ENCODE measurements around the gene ATF4.

The ATF4 gene

DNA sequence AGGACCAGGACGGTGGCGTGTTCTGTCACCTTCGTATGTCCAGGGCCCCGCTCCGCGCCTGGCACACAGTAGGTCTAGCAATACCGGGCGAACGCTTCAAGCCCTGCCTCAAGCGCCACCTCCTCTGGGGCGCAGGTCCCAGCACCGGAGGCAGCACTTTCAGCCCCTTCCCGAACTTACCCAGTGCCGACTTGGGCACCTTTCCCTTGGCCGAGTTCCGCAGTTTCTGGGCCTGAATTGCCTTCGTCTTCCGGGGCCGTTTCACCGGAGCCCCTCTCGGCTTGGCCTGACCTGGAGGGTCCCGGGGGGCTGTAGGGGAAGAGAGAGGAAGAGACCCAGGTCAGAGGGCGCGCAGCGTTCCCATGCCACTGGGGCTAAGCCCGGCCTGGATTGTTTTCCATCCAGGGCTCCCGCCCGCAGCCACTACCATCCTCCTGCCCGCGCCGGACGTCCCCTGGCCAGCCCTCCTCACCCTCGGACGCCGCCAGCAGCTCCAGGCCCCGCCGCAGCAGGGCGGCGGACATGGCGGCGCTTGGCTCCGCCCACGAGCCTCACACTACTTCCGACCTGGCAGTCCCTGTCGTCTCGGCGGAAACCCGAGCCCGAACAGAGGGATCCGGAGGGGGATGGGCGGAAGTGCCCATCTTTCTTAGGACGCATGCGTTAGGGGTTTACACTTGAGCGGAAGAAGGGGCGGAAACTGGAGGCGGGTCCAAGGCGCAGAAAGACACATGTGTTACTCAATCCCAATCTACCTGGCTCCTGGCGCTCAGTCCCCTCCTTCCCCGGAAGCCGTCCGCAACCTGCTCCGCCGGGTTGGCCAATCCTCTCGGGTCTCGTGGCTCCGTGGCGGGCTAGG is 12.1 kb downstream of the ATF4 start, which contains the start of gene RPS19BP1 (continued):
- TF ChIP-seq, protein P1, sequence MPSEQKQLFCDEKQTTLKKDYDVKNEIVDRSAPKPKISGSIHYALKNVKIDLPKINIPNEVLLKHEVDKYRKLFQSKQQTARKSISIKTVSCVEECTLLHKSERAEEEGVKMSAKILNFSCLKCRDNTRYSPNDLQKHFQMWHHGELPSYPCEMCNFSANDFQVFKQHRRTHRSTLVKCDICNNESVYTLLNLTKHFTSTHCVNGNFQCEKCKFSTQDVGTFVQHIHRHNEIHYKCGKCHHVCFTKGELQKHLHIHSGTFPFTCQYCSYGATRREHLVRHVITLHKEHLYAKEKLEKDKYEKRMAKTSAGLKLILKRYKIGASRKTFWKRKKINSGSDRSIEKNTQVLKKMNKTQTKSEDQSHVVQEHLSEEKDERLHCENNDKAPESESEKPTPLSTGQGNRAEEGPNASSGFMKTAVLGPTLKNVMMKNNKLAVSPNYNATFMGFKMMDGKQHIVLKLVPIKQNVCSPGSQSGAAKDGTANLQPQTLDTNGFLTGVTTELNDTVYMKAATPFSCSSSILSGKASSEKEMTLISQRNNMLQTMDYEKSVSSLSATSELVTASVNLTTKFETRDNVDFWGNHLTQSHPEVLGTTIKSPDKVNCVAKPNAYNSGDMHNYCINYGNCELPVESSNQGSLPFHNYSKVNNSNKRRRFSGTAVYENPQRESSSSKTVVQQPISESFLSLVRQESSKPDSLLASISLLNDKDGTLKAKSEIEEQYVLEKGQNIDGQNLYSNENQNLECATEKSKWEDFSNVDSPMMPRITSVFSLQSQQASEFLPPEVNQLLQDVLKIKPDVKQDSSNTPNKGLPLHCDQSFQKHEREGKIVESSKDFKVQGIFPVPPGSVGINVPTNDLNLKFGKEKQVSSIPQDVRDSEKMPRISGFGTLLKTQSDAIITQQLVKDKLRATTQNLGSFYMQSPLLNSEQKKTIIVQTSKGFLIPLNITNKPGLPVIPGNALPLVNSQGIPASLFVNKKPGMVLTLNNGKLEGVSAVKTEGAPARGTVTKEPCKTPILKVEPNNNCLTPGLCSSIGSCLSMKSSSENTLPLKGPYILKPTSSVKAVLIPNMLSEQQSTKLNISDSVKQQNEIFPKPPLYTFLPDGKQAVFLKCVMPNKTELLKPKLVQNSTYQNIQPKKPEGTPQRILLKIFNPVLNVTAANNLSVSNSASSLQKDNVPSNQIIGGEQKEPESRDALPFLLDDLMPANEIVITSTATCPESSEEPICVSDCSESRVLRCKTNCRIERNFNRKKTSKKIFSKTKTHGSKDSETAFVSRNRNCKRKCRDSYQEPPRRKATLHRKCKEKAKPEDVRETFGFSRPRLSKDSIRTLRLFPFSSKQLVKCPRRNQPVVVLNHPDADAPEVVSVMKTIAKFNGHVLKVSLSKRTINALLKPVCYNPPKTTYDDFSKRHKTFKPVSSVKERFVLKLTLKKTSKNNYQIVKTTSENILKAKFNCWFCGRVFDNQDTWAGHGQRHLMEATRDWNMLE (tag by site-specific recombination; conservative IDR thresholded peaks at IDR 0.05; ENCODE audit: low read depth): peak; percentile 69
- no peak for TF ChIP-seq ZBTB21 (tag by site-specific recombination; IDR thresholded peaks at IDR 0.05)
- TF ChIP-seq, protein P2, sequence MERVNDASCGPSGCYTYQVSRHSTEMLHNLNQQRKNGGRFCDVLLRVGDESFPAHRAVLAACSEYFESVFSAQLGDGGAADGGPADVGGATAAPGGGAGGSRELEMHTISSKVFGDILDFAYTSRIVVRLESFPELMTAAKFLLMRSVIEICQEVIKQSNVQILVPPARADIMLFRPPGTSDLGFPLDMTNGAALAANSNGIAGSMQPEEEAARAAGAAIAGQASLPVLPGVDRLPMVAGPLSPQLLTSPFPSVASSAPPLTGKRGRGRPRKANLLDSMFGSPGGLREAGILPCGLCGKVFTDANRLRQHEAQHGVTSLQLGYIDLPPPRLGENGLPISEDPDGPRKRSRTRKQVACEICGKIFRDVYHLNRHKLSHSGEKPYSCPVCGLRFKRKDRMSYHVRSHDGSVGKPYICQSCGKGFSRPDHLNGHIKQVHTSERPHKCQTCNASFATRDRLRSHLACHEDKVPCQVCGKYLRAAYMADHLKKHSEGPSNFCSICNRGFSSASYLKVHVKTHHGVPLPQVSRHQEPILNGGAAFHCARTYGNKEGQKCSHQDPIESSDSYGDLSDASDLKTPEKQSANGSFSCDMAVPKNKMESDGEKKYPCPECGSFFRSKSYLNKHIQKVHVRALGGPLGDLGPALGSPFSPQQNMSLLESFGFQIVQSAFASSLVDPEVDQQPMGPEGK (tag by site-specific recombination; IDR thresholded peaks at IDR 0.05): peak; percentile 64
- peak; percentile 98 for TF ChIP-seq SP2 (tag by site-specific recombination; IDR thresholded peaks at IDR 0.05)
- peak; percentile 78; the same call in 1 of the 2 replicates for TF ChIP-seq YY2 (tag by site-specific recombination; IDR thresholded peaks at IDR 0.05)
- TF ChIP-seq ZBTB20 (tag by site-specific recombination; IDR thresholded peaks at IDR 0.05): peak; percentile 63
- TF ChIP-seq, protein P3, sequence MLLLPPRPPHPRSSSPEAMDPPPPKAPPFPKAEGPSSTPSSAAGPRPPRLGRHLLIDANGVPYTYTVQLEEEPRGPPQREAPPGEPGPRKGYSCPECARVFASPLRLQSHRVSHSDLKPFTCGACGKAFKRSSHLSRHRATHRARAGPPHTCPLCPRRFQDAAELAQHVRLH (tag by site-specific recombination; IDR thresholded peaks at IDR 0.05): peak; percentile 49; the same call in 1 of the 2 replicates
- no peak for TF ChIP-seq ZNF354C (tag by site-specific recombination; IDR thresholded peaks at IDR 0.05; ENCODE audit: borderline replicate concordance, low read depth)
- TF ChIP-seq, protein P4, sequence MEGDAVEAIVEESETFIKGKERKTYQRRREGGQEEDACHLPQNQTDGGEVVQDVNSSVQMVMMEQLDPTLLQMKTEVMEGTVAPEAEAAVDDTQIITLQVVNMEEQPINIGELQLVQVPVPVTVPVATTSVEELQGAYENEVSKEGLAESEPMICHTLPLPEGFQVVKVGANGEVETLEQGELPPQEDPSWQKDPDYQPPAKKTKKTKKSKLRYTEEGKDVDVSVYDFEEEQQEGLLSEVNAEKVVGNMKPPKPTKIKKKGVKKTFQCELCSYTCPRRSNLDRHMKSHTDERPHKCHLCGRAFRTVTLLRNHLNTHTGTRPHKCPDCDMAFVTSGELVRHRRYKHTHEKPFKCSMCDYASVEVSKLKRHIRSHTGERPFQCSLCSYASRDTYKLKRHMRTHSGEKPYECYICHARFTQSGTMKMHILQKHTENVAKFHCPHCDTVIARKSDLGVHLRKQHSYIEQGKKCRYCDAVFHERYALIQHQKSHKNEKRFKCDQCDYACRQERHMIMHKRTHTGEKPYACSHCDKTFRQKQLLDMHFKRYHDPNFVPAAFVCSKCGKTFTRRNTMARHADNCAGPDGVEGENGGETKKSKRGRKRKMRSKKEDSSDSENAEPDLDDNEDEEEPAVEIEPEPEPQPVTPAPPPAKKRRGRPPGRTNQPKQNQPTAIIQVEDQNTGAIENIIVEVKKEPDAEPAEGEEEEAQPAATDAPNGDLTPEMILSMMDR (tag by site-specific recombination; IDR thresholded peaks at IDR 0.05): peak; percentile 13; the same call in 1 of the 2 replicates
- TF ChIP-seq ZNF202 (tag by site-specific recombination; IDR thresholded peaks at IDR 0.05; ENCODE audit: borderline replicate concordance): no peak
- TF ChIP-seq BCL11B (tag by site-specific recombination; IDR thresholded peaks at IDR 0.05; ENCODE audit: low read depth): 0 out of 2 replicates have a peak, but pooled peaks have one; percentile 29
- TF ChIP-seq SP7 (tag by site-specific recombination; IDR thresholded peaks at IDR 0.05): peak; percentile 58
- TF ChIP-seq ZNF610 (tag by site-specific recombination; IDR thresholded peaks at IDR 0.05; ENCODE audit: borderline replicate concordance): peak; percentile 13; the same call in 1 of the 2 replicates
- TF ChIP-seq ZNF404 (tag by site-specific recombination; IDR thresholded peaks at IDR 0.05): no peak
- TF ChIP-seq REPIN1 (tag by site-specific recombination; IDR thresholded peaks at IDR 0.05; ENCODE audit: low read depth): no peak
- peak; percentile 90; the same call in 1 of the 2 replicates for TF ChIP-seq ZEB2 (tag by site-specific recombination; IDR thresholded peaks at IDR 0.05)
- TF ChIP-seq FEZF1 (tag by site-specific recombination; IDR thresholded peaks at IDR 0.05): no peak
- TF ChIP-seq ZNF629 (tag by site-specific recombination; IDR thresholded peaks at IDR 0.05): peak; percentile 37
- no peak for TF ChIP-seq SCRT1 (tag by site-specific recombination; IDR thresholded peaks at IDR 0.05; ENCODE audit: borderline replicate concordance)
- no peak for TF ChIP-seq ZNF792 (tag by site-specific recombination; IDR thresholded peaks at IDR 0.05)
- TF ChIP-seq KLF1 (tag by site-specific recombination; IDR thresholded peaks at IDR 0.05): no peak
- no peak for TF ChIP-seq ZNF473 (tag by site-specific recombination; IDR thresholded peaks at IDR 0.05)
- no peak for TF ChIP-seq ZNF423 (tag by site-specific recombination; IDR thresholded peaks at IDR 0.05)
- TF ChIP-seq, protein P5, sequence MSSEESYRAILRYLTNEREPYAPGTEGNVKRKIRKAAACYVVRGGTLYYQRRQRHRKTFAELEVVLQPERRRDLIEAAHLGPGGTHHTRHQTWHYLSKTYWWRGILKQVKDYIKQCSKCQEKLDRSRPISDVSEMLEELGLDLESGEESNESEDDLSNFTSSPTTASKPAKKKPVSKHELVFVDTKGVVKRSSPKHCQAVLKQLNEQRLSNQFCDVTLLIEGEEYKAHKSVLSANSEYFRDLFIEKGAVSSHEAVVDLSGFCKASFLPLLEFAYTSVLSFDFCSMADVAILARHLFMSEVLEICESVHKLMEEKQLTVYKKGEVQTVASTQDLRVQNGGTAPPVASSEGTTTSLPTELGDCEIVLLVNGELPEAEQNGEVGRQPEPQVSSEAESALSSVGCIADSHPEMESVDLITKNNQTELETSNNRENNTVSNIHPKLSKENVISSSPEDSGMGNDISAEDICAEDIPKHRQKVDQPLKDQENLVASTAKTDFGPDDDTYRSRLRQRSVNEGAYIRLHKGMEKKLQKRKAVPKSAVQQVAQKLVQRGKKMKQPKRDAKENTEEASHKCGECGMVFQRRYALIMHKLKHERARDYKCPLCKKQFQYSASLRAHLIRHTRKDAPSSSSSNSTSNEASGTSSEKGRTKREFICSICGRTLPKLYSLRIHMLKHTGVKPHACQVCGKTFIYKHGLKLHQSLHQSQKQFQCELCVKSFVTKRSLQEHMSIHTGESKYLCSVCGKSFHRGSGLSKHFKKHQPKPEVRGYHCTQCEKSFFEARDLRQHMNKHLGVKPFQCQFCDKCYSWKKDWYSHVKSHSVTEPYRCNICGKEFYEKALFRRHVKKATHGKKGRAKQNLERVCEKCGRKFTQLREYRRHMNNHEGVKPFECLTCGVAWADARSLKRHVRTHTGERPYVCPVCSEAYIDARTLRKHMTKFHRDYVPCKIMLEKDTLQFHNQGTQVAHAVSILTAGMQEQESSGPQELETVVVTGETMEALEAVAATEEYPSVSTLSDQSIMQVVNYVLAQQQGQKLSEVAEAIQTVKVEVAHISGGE (tag by site-specific recombination; conservative IDR thresholded peaks at IDR 0.05; ENCODE audit: low read depth): peak; percentile 98
- TF ChIP-seq ZNF707 (tag by site-specific recombination; IDR thresholded peaks at IDR 0.05): no peak
- peak; percentile 91 for TF ChIP-seq ZBTB17 (tag by site-specific recombination; IDR thresholded peaks at IDR 0.05)
